ENCODE measurements around the gene TBL1Y. TPM values are rescaled to one million over a fixed set of nuclear protein-coding genes. Genes with fewer than 3 reads are reported as not detected.

The TBL1Y gene
- total RNA-seq, 4 donors from 2014 or later: not detected

- no peak overlapping the region for H3K27ac ChIP-seq
- no peaks in the 10 kb centered on the region for H3K4me1 ChIP-seq
- no peaks in the 10 kb centered on the region for H3K27me3 ChIP-seq
- TF ChIP-seq POLR2A (IDR thresholded peaks at IDR 0.05) (no peak), CTCF (IDR thresholded peaks at IDR 0.05) (no peak)
- DNase-seq: no peak
- H3K9me3 ChIP-seq: no peaks in the 10 kb centered on the region
- intact Hi-C loops (cut with DNase I; ENCODE audit: low total_unique reads): no loop called here
- H3K36me3 ChIP-seq: no peaks in the 10 kb centered on the region
- no peak overlapping the region for H3K4me3 ChIP-seq
Measured at GRCh38 chrY:7097021-7097420, 186.5 kb downstream of the TBL1Y start.

- TF ChIP-seq CTCF (IDR thresholded peaks at IDR 0.05) (no peak), POLR2A (IDR thresholded peaks at IDR 0.05) (no peak)
- H3K4me1 ChIP-seq: no peaks in the 10 kb centered on the region
Measured at GRCh38 chrY:7099742-7100141, 189.2 kb downstream of the TBL1Y start.

GRCh38 chrY:7102680-7103079 is 192.2 kb downstream of the TBL1Y start:
- H3K27ac ChIP-seq: no peak overlapping the region
- H3K27me3 ChIP-seq: no peaks in the 10 kb centered on the region
- no peak for DNase-seq
- TF ChIP-seq POLR2A (IDR thresholded peaks at IDR 0.05) (no peak), CTCF (IDR thresholded peaks at IDR 0.05) (no peak)
- no peaks in the 10 kb centered on the region for H3K36me3 ChIP-seq
- no peaks in the 10 kb centered on the region for H3K4me1 ChIP-seq
- no peak overlapping the region for H3K4me3 ChIP-seq
- H3K9me3 ChIP-seq: no peaks in the 10 kb centered on the region
- intact Hi-C loops (cut with DNase I; ENCODE audit: low total_unique reads): no loop called here

More at GRCh38 chrY:7099742-7100141, 189.2 kb downstream of the TBL1Y start:
- H3K4me3 ChIP-seq: no peak overlapping the region
- H3K27me3 ChIP-seq: no peaks in the 10 kb centered on the region
- H3K27ac ChIP-seq: no peak overlapping the region
- H3K36me3 ChIP-seq: no peaks in the 10 kb centered on the region
- intact Hi-C loops (cut with DNase I; ENCODE audit: low total_unique reads): no loop called here
- H3K9me3 ChIP-seq: no peaks in the 10 kb centered on the region
- DNase-seq: no peak

GRCh38 chrY:7107179-7107578 is 196.7 kb downstream of the TBL1Y start:
- no peak overlapping the region for H3K27ac ChIP-seq
- intact Hi-C loops (cut with DNase I; ENCODE audit: low total_unique reads): no loop called here
- no peak overlapping the region for H3K4me3 ChIP-seq
- no peaks in the 10 kb centered on the region for H3K27me3 ChIP-seq
- H3K4me1 ChIP-seq: no peaks in the 10 kb centered on the region
- TF ChIP-seq POLR2A (IDR thresholded peaks at IDR 0.05) (no peak), CTCF (IDR thresholded peaks at IDR 0.05) (no peak)
- DNase-seq: no peak
- H3K9me3 ChIP-seq: no peaks in the 10 kb centered on the region
- no peaks in the 10 kb centered on the region for H3K36me3 ChIP-seq

- intact Hi-C loops (cut with DNase I; ENCODE audit: low total_unique reads): no loop called here
- H3K4me3 ChIP-seq: no peak overlapping the region
- no peak for TF ChIP-seq CTCF (IDR thresholded peaks at IDR 0.05)
- no peak for TF ChIP-seq POLR2A (IDR thresholded peaks at IDR 0.05)
- H3K4me1 ChIP-seq: no peaks in the 10 kb centered on the region
- no peaks in the 10 kb centered on the region for H3K27me3 ChIP-seq
- no peak overlapping the region for H3K27ac ChIP-seq
- DNase-seq: no peak
- no peaks in the 10 kb centered on the region for H3K36me3 ChIP-seq
- no peaks in the 10 kb centered on the region for H3K9me3 ChIP-seq
Measured at GRCh38 chrY:7110086-7110485, 199.6 kb downstream of the TBL1Y start.

Data from uterus (tissue), 4 donors.